Measurements from ENCODE around the gene SEH1L. TPM values are rescaled to one million over a fixed set of nuclear protein-coding genes. Genes with fewer than 3 reads are reported as not detected.
A peak's percentile ranks its signal among the peaks of the same experiment; 100 is the strongest.
"Not testable (repeated sequence)": the region's sequence is repeated elsewhere in the genome, so short reads cannot be mapped to it uniquely, and the experiment has no call there.

The SEH1L gene
- total RNA-seq, 1 experiment from 2014 or later: 61.2 TPM

GRCh38 chr18:12976305-12976704 lies 28.5 kb downstream of the SEH1L start:
- H3K9me3 Mint-ChIP-seq (ENCODE audit: low read depth, unreplicated experiment): no peaks in the 10 kb centered on the region
- CTCF ChIA-PET: no interaction called here
- no peaks in the 10 kb centered on the region for H3K27me3 Mint-ChIP-seq (ENCODE audit: unreplicated experiment)
- no TSS peak for BruUV-seq (replicated peaks)
- no peaks in the 10 kb centered on the region for H3K4me1 Mint-ChIP-seq (ENCODE audit: low read depth, unreplicated experiment)
- TF ChIP-seq CTCF (IDR thresholded peaks at IDR 0.05; ENCODE audit: unreplicated experiment): no peak
- H3K27ac Mint-ChIP-seq (ENCODE audit: unreplicated experiment): no peak overlapping the region
- intact Hi-C loops (cut with micrococcal nuclease; ENCODE audit: unreplicated experiment): no loop called here
- no peak overlapping the region for H3K4me3 Mint-ChIP-seq (ENCODE audit: low read depth, unreplicated experiment)
- no peak for DNase-seq
- H3K36me3 Mint-ChIP-seq (ENCODE audit: insufficient read depth, unreplicated experiment): peaks cover 18% of the 10 kb centered on the region

DNA sequence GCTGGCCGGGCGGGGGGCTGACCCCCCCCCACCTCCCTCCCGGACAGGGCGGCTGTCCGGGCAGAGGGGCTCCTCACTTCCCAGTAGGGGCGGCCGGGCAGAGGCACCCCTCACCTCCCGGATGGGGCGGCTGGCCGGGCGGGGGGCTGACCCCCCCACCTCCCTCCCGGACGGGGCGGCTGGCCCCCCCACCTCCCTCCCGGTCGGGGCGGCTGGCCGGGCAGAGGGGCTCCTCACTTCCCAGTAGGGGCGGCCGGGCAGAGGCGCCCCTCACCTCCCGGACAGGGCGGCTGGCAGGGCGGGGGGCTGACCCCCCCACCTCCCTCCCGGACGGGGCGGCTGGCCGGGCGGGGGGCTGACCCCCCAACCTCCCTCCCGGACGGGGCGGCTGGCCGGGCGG lies 32.3 kb downstream of the SEH1L start:
- BruUV-seq (replicated peaks); DNase-seq; CTCF ChIA-PET; H3K9me3 Mint-ChIP-seq (ENCODE audit: low read depth, unreplicated experiment); H3K27ac Mint-ChIP-seq (ENCODE audit: unreplicated experiment); H3K4me1 Mint-ChIP-seq (ENCODE audit: low read depth, unreplicated experiment); H3K4me3 Mint-ChIP-seq (ENCODE audit: low read depth, unreplicated experiment); H3K27me3 Mint-ChIP-seq (ENCODE audit: unreplicated experiment); intact Hi-C loops (cut with micrococcal nuclease; ENCODE audit: unreplicated experiment): not testable (repeated sequence)
- H3K36me3 Mint-ChIP-seq (ENCODE audit: insufficient read depth, unreplicated experiment): peaks cover 14% of the 10 kb centered on the region

GRCh38 chr18:12989397-12990122 lies 41.7 kb downstream of the SEH1L start:
- peaks cover 46% of the 10 kb centered on the region for H3K36me3 Mint-ChIP-seq (ENCODE audit: insufficient read depth, unreplicated experiment)
- peaks cover 15% of the 10 kb centered on the region for H3K4me1 Mint-ChIP-seq (ENCODE audit: low read depth, unreplicated experiment)
- no peaks in the 10 kb centered on the region for H3K9me3 Mint-ChIP-seq (ENCODE audit: low read depth, unreplicated experiment)
- H3K27ac Mint-ChIP-seq (ENCODE audit: unreplicated experiment): peak overlapping the region; percentile 74
- BruUV-seq (replicated peaks): no TSS peak
- no peak for DNase-seq
- H3K27me3 Mint-ChIP-seq (ENCODE audit: unreplicated experiment): no peaks in the 10 kb centered on the region
- intact Hi-C loops (cut with micrococcal nuclease; ENCODE audit: unreplicated experiment): loop anchor here (10.0 kb wide), 1 partner anchor 645 kb away; no protein-coding TSS in a partner anchor
- TF ChIP-seq CTCF (IDR thresholded peaks at IDR 0.05; ENCODE audit: unreplicated experiment): no peak
- H3K4me3 Mint-ChIP-seq (ENCODE audit: low read depth, unreplicated experiment): peak overlapping the region; percentile 90
- CTCF ChIA-PET: no interaction called here

- TF ChIP-seq CTCF (IDR thresholded peaks at IDR 0.05; ENCODE audit: unreplicated experiment): no peak
- BruUV-seq (replicated peaks): no TSS peak
- DNase-seq: no peak
- Mint-ChIP-seq H3K4me1 (ENCODE audit: low read depth, unreplicated experiment) (peaks cover 15% of the 10 kb centered on the region), H3K27ac (ENCODE audit: unreplicated experiment) (peak overlapping the region; percentile 74), H3K9me3 (ENCODE audit: low read depth, unreplicated experiment) (no peaks in the 10 kb centered on the region), H3K36me3 (ENCODE audit: insufficient read depth, unreplicated experiment) (peaks cover 46% of the 10 kb centered on the region), H3K27me3 (ENCODE audit: unreplicated experiment) (no peaks in the 10 kb centered on the region), H3K4me3 (ENCODE audit: low read depth, unreplicated experiment) (peak overlapping the region; percentile 90)
- CTCF ChIA-PET: no interaction called here
- intact Hi-C loops (cut with micrococcal nuclease; ENCODE audit: unreplicated experiment): loop anchor here (10.0 kb wide), 1 partner anchor 645 kb away; no protein-coding TSS in a partner anchor
Measured at GRCh38 chr18:12990123-12990475, 42.3 kb downstream of the SEH1L start.

GRCh38 chr18:12990641-12990966 lies 42.8 kb downstream of the SEH1L start:
- CTCF ChIA-PET: interaction anchor here (0.5 to 0.9 kb wide), 5 partner anchors 9 to 56 kb away, joined by 3 to 4 read pairs (median 3); no protein-coding TSS in a partner anchor
- TF ChIP-seq CTCF (IDR thresholded peaks at IDR 0.05; ENCODE audit: unreplicated experiment): no peak
- H3K27me3 Mint-ChIP-seq (ENCODE audit: unreplicated experiment): no peaks in the 10 kb centered on the region
- H3K4me1 Mint-ChIP-seq (ENCODE audit: low read depth, unreplicated experiment): peaks cover 15% of the 10 kb centered on the region
- H3K9me3 Mint-ChIP-seq (ENCODE audit: low read depth, unreplicated experiment): no peaks in the 10 kb centered on the region
- BruUV-seq (replicated peaks): TSS peak; percentile 98
- H3K4me3 Mint-ChIP-seq (ENCODE audit: low read depth, unreplicated experiment): peak overlapping the region; percentile 90
- no peak for DNase-seq
- peak overlapping the region; percentile 74 for H3K27ac Mint-ChIP-seq (ENCODE audit: unreplicated experiment)
- intact Hi-C loops (cut with micrococcal nuclease; ENCODE audit: unreplicated experiment): loop anchor here (10.0 kb wide), 1 partner anchor 644 kb away; no protein-coding TSS in a partner anchor
- peaks cover 46% of the 10 kb centered on the region for H3K36me3 Mint-ChIP-seq (ENCODE audit: insufficient read depth, unreplicated experiment)
